Measurements from ENCODE around the gene PLEKHA7.

DNA sequence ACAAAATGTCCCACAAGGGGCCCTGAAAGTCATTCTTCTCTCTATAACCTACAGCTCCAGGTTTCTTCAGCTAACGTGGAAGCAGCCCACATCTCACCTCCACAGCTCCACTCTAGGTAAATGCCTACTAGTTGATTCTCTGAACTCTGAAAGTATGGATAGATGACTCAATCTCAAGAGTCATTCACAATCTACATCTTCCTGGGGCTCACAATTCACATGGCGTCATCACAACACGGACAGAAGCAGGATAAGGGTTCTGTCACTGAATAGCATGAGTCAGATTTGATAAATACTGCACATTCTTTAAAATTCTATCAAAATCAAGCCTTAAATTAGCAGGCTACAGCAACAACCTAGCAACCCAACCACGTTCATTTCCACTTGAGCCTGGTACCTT lies 96.3 kb downstream of the PLEKHA7 start:
- TF ChIP-seq RFX5 (IDR thresholded peaks at IDR 0.05; ENCODE audit: low read depth, low read length) = no peak
- no peak for TF ChIP-seq SMC3 (IDR thresholded peaks at IDR 0.05; ENCODE audit: low read depth, low read length)
- TF ChIP-seq FOS (IDR thresholded peaks at IDR 0.05; ENCODE audit: low read depth, low read length) = no peak
- no peak for TF ChIP-seq NFE2L2 (IDR thresholded peaks at IDR 0.05; ENCODE audit: low read depth, low read length)
- TF ChIP-seq, protein P1, sequence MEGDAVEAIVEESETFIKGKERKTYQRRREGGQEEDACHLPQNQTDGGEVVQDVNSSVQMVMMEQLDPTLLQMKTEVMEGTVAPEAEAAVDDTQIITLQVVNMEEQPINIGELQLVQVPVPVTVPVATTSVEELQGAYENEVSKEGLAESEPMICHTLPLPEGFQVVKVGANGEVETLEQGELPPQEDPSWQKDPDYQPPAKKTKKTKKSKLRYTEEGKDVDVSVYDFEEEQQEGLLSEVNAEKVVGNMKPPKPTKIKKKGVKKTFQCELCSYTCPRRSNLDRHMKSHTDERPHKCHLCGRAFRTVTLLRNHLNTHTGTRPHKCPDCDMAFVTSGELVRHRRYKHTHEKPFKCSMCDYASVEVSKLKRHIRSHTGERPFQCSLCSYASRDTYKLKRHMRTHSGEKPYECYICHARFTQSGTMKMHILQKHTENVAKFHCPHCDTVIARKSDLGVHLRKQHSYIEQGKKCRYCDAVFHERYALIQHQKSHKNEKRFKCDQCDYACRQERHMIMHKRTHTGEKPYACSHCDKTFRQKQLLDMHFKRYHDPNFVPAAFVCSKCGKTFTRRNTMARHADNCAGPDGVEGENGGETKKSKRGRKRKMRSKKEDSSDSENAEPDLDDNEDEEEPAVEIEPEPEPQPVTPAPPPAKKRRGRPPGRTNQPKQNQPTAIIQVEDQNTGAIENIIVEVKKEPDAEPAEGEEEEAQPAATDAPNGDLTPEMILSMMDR (conservative IDR thresholded peaks at IDR 0.05; ENCODE audit: low read depth, low read length) = no peak
- TF ChIP-seq POLR2A (IDR thresholded peaks at IDR 0.05; ENCODE audit: low read depth, low read length) = no peak
- no peak for TF ChIP-seq RAD21 (IDR thresholded peaks at IDR 0.05; ENCODE audit: low read length)
- TF ChIP-seq CHD1 (IDR thresholded peaks at IDR 0.05; ENCODE audit: low read depth, low read length) = no peak
- TF ChIP-seq CEBPB (IDR thresholded peaks at IDR 0.05; ENCODE audit: low read depth, low read length) = no peak
- TF ChIP-seq, protein P2, sequence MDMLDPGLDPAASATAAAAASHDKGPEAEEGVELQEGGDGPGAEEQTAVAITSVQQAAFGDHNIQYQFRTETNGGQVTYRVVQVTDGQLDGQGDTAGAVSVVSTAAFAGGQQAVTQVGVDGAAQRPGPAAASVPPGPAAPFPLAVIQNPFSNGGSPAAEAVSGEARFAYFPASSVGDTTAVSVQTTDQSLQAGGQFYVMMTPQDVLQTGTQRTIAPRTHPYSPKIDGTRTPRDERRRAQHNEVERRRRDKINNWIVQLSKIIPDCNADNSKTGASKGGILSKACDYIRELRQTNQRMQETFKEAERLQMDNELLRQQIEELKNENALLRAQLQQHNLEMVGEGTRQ (IDR thresholded peaks at IDR 0.05; ENCODE audit: low read depth, low read length) = no peak
- TF ChIP-seq MXI1 (IDR thresholded peaks at IDR 0.05; ENCODE audit: borderline replicate concordance, low read depth, low read length) = no peak
- no peak for TF ChIP-seq RCOR1 (IDR thresholded peaks at IDR 0.05; ENCODE audit: insufficient replicate concordance, low read length)
- TF ChIP-seq MAZ (IDR thresholded peaks at IDR 0.05; ENCODE audit: borderline replicate concordance, low read depth, low read length) = no peak
- TF ChIP-seq, protein P3, sequence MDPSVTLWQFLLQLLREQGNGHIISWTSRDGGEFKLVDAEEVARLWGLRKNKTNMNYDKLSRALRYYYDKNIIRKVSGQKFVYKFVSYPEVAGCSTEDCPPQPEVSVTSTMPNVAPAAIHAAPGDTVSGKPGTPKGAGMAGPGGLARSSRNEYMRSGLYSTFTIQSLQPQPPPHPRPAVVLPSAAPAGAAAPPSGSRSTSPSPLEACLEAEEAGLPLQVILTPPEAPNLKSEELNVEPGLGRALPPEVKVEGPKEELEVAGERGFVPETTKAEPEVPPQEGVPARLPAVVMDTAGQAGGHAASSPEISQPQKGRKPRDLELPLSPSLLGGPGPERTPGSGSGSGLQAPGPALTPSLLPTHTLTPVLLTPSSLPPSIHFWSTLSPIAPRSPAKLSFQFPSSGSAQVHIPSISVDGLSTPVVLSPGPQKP (IDR thresholded peaks at IDR 0.05; ENCODE audit: borderline replicate concordance, low read depth, low read length) = no peak
